GM19099 (cell line): ENCODE measurements around the gene B9D2.
A peak's percentile ranks its signal among the peaks of the same experiment; 100 is the strongest.

ENCODE experiments used
- POLR2A ChIP-seq: IDR thresholded peaks from 3 replicates; pipeline ENCODE4 v1.6.1; 2011; ENCODE audit warnings: low read depth; ENCODE audit not compliant: insufficient read length; ENCODE audit errors: extremely low read depth

The B9D2 gene

GRCh38 chr19:41316306-41316920 is 47.5 kb downstream of the B9D2 start:
- TF ChIP-seq POLR2A = no peak

- no peak for TF ChIP-seq POLR2A
These were observed 52.3 kb downstream of the B9D2 start for GRCh38 chr19:41311613-41312012.

- TF ChIP-seq POLR2A = no peak
These were observed 52.9 kb downstream of the B9D2 start for GRCh38 chr19:41311072-41311471.

GRCh38 chr19:41310033-41310831 is 53.7 kb downstream of the B9D2 start, which contains the start of gene CCDC97:
TSS of gene CCDC97 (plus strand) at chr19:41310172. CDS start at chr19:41310311, 139 bp downstream.
- peak; percentile 92 for TF ChIP-seq POLR2A

GRCh38 chr19:41309180-41310032 is 54.5 kb downstream of the B9D2 start:
- TF ChIP-seq POLR2A = no peak

GRCh38 chr19:41308450-41309179 is 55.3 kb downstream of the B9D2 start:
- no peak for TF ChIP-seq POLR2A

- TF ChIP-seq POLR2A = no peak
These were observed 55.9 kb downstream of the B9D2 start for GRCh38 chr19:41307954-41308449.

GRCh38 chr19:41307090-41307875 is 56.7 kb downstream of the B9D2 start:
- TF ChIP-seq POLR2A = no peak

GRCh38 chr19:41305927-41306793 is 57.8 kb downstream of the B9D2 start:
- no peak for TF ChIP-seq POLR2A

GRCh38 chr19:41304706-41305483 is 59.1 kb downstream of the B9D2 start:
- no peak for TF ChIP-seq POLR2A
